GM12872 (cell line): Measurements from ENCODE around the gene FYB2.

Experiments used
- CTCF ChIP-seq: IDR thresholded peaks from 3 replicates; pipeline ENCODE4 v1.5.1; 2011; ENCODE audit warnings: low read depth, mild to moderate bottlenecking, low read length, moderate library complexity; ENCODE audit not compliant: insufficient read depth

FYB2 gene

DNA sequence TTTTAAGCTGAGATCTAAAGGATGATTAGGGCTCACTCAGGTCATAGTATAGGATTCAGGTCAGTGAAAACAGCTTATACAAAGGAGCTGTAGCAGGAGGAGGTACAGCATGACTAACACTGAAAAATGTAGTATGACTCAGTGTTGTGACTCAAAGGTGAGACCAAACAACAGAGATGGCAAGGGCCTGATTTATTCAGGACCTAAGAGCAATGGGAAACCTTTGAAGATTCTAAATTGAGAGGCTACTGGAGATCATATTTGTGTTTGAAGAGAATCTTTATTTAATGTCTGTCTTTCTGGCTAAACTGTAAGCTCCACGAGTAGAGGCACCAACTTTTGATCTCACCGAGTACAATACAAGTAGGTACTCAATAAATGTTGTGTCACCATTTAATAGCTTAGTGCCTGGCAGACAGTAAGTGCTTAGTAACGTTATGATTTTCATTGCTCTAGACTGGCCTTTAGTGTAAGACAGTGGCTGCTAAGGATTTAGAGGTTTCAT lies 130.6 kb downstream of the FYB2 start:
- no peak for TF ChIP-seq CTCF

DNA sequence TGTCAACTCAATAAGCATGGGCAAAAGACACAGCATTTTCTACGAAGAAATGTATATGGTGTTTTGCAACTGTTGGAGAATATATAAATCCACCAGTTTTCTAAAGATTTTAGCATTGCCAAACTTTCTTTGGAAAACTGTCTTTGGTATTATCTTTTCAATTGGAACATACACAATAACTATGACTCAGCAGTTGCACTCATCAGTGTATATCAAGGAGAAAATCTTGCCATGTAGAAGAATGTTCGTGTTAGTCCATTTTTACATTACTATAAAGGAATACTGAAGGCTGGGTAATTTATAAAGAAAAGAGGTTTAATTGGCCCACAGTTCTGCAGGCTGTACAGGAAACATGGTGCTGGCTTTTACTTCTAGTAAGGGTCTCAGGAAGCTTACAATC lies 133.0 kb downstream of the FYB2 start:
- TF ChIP-seq CTCF = no peak

DNA sequence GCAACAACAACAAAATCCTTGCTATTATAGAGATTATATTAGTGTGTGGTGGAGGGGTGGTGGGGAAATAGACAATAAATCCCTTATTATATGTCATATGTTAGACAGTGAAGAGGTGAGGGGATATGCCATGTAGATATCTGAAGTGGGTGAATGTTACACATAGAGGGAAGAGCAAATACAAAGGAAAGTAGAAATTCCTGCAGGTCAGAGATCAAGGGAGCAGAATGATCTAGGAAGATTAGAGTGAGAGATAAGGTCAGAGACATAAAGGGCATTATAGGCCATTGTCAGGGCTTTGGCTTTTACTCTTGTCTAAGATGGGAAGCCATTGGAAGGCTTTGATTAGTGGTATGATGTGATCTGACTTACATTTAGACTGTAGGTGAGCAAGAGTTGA lies 135.6 kb downstream of the FYB2 start:
- no peak for TF ChIP-seq CTCF

- no peak for TF ChIP-seq CTCF
Observed at GRCh38 chr1:56676571-56677035, 142.6 kb downstream of the FYB2 start.

GRCh38 chr1:56675763-56676162 lies 143.4 kb downstream of the FYB2 start:
- TF ChIP-seq CTCF = no peak

DNA sequence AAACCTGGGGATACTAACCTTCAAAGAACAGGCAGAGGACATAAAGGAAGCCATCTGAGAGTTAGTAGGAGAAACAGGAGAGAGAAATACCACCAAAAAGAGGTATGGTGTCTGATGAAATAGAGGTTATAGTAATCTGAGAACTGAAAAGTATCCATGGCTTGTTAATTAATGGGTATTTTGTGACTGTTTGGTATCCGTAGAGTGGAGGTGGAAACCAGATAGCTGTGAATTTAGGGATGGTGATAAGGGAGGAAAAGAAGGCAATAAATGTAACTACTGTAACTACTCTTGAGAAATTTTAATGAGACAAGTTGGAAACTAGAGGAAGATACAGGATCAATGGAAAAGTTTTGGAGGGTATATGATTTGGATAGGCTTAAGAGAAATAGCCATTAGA lies 146.6 kb downstream of the FYB2 start:
- TF ChIP-seq CTCF = no peak

DNA sequence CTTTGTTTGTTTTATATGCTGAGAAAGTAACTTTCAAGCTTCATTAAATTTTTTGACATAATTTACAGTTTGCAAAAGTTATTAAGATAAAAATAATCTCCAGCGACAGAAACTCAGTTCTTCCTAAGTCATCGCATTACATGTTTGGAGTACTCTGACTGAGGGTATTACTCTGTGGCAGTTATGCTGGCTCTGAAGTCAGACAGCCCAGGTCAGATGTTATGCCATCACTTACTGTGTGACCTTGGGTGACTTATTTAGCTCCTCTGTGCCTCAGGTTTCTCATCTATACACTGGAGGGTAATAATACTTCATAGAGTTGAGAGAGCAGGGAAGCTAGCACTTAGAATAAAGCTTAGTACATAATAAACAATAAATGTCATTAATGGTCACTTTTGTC lies 147.7 kb downstream of the FYB2 start:
- TF ChIP-seq CTCF = no peak
